Upper lobe of left lung (tissue), 6 donors: ENCODE measurements around the gene FCHO2. TPM values are rescaled to one million over a fixed set of nuclear protein-coding genes. Genes with fewer than 3 reads are reported as not detected.
A peak's percentile ranks its signal among the peaks of the same experiment; 100 is the strongest.
"Not testable (repeated sequence)": the region's sequence is repeated elsewhere in the genome, so short reads cannot be mapped to it uniquely, and the experiment has no call there.

Experiments
- ATAC-seq, 2 donors: fragments of 200-7000 bp; cut with Tn5 transposase; one replicate each; pipeline ENCODE4 v1.9.1; 2022; ENCODE audit warnings: mild to moderate bottlenecking in 2 of 2, moderate library complexity in 2 of 2; ENCODE audit not compliant: low FRiP score in 2 of 2
- DNase-seq, 2 donors: peaks; one replicate each; pipeline ENCODE4 v3.0.0-alpha.2; 2019 to 2020
- H3K27ac ChIP-seq, 4 donors: fragments of 200-600 bp; sonication (generic); one replicate each; pipeline ENCODE4 v1.5.1; 2016 to 2019
- H3K27me3 ChIP-seq, 4 donors: fragments of 200-600 bp; sonication (generic); one replicate each; pipeline ENCODE4 v1.5.1; 2017 to 2019
- H3K36me3 ChIP-seq, 4 donors: fragments of 200-600 bp; sonication (generic); one replicate each; pipeline ENCODE4 v1.5.1; 2016 to 2019
- H3K4me1 ChIP-seq, 4 donors: fragments of 200-600 bp; sonication (generic); one replicate each; pipeline ENCODE4 v1.5.1; 2018 to 2019
- H3K4me3 ChIP-seq, 4 donors: fragments of 200-600 bp; sonication (generic); one replicate each; pipeline ENCODE4 v1.5.1; 2017 to 2019; ENCODE audit warnings: mild to moderate bottlenecking in 2 of 4, moderate library complexity in 1 of 4
- H3K9me3 ChIP-seq, 4 donors: fragments of 200-600 bp; sonication (generic); one replicate each; pipeline ENCODE4 v1.5.1; 2018 to 2019
- EP300 ChIP-seq, 4 donors: sonication (generic); formaldehyde crosslinking; IDR thresholded peaks; one replicate each; pipeline ENCODE4 v1.5.1; 2017; ENCODE audit warnings: antibody characterized with exemption in 4 of 4, control low read depth in 2 of 4
- POLR2A ChIP-seq, 4 donors: fragments of 450-650 bp; IDR thresholded peaks; one replicate each; pipeline ENCODE4 v1.5.1; 2016 to 2017; ENCODE audit warnings: antibody characterized with exemption in 4 of 4, mild to moderate bottlenecking in 2 of 4
- POLR2AphosphoS5 ChIP-seq, 2 donors: sonication (generic); formaldehyde crosslinking; IDR thresholded peaks; one replicate each; pipeline ENCODE4 v1.5.1; 2017; ENCODE audit warnings: antibody characterized with exemption in 2 of 2
- WGBS, 2 donors: methylation state at CpG; one replicate each; pipeline ENCODE4 v1.1.5; 2017 to 2018; 5-methylcytosine and 5-hydroxymethylcytosine counted together
- total RNA-seq, 6 donors: library from RNA; depleted of rRNA in 4 of 6; stranded (reverse); fragments of >200 nt in 4 of 6; gene quantifications; one replicate each; pipeline versions ENCODE4 v1.1.0 to v1.2.1, GENCODE V29; 2016 to 2021
- TF ChIP-seq, protein P1 (sequence below), 6 experiments: fragments of 450-650 bp in 4 of 6; fragments of 200-600 bp in 2 of 6; sonication (generic) in 2 of 6; IDR thresholded peaks; one replicate each; pipeline ENCODE4 v1.5.1; 2016 to 2019; ENCODE audit warnings: antibody characterized with exemption in 6 of 6
- donor health status: DM: no; HTN: no; CAD: no; lungs with moderate emphysema.
- donor health status: DM: no; HTN: yes; CAD: no; lungs with severe emphysema.

Gene FCHO2
- total RNA-seq, 6 donors from 2014 or later = 37.6 to 99.5 (median 79.7) TPM

DNA sequence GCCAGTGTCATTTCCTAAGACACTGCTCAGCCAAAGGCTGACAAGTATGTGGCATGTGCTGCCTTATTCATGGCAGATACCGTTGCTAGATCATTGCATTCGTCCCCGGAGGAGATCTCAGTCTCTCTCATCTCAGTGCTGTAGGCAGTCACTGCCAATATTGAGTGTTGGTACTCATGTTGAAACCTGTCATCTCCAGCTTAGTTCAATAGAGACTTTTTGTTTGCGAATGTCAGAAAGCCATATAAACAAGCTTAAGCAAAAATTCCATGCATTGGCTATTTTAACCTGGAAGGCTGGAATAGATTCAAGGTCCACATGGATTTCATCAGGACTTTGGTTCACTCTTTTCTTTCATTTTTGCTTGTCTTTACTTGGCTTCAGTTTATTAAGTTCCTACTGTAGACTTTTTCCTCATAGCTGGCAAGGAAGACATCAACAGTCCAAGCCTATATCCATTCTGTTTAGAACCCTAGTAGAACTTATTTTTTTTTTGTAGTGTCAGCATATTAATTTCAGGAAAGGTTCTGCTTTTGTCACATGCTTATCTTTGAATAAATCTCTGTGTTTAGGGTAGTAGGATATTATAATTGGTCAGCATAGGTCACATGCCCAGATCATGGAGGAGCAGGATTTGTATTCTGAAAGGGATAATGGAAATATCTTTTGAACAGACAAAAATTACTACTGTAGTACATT lies 66.8 kb downstream of the FCHO2 start:
- Histone ChIP-seq H3K27me3 (no peaks in the 10 kb centered on the region), H3K36me3 (peaks cover 16 to 67% (median 23%) of the 10 kb centered on the region in 4 donors), H3K9me3 (no peaks in the 10 kb centered on the region), H3K4me1 (no peaks in the 10 kb centered on the region), H3K4me3 (no peak overlapping the region), H3K27ac (no peak overlapping the region)
- ATAC-seq (no peak), DNase-seq (no peak)
- TF ChIP-seq, protein P1, sequence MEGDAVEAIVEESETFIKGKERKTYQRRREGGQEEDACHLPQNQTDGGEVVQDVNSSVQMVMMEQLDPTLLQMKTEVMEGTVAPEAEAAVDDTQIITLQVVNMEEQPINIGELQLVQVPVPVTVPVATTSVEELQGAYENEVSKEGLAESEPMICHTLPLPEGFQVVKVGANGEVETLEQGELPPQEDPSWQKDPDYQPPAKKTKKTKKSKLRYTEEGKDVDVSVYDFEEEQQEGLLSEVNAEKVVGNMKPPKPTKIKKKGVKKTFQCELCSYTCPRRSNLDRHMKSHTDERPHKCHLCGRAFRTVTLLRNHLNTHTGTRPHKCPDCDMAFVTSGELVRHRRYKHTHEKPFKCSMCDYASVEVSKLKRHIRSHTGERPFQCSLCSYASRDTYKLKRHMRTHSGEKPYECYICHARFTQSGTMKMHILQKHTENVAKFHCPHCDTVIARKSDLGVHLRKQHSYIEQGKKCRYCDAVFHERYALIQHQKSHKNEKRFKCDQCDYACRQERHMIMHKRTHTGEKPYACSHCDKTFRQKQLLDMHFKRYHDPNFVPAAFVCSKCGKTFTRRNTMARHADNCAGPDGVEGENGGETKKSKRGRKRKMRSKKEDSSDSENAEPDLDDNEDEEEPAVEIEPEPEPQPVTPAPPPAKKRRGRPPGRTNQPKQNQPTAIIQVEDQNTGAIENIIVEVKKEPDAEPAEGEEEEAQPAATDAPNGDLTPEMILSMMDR (IDR thresholded peaks at IDR 0.05) = no peak
- TF ChIP-seq EP300 (IDR thresholded peaks at IDR 0.05) = no peak
- no peak for TF ChIP-seq POLR2A (IDR thresholded peaks at IDR 0.05)
- no peak for TF ChIP-seq POLR2AphosphoS5 (IDR thresholded peaks at IDR 0.05)
- WGBS, 2 donors = 78 to 84% methylated on average over 4 of the region's 4 CpGs

DNA sequence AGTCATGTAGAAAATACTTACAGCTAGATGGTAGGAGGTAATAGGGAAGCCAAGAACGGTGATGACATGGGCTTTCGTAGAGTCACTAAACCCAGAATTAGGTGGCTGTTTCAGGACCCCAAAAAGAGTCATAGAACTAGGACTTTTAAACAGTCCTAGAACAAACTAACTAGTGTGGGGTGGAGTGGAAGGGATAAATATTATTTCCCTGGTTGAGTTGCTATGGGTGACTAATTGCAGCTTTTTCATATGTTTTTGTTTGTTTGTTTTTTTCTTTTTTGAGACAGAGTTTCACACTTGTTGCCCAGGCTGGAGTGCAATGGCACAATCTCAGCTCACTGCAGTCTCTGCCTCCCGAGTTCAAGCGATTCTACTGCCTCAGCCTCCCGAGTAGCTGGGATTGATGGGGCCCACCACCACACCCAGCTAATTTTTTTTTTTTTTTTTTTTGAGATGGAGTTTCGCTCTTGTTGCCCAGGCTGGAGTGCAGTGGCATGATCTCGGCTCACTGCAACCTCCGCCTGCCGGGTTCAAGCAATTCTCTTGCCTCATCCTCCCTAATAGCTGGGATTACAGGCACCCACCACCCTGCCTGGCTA lies 69.2 kb downstream of the FCHO2 start:
- H3K27ac ChIP-seq, ATAC-seq, H3K27me3 ChIP-seq, DNase-seq, H3K9me3 ChIP-seq, H3K4me3 ChIP-seq, H3K4me1 ChIP-seq: not testable (repeated sequence)
- peaks cover 12 to 46% (median 20%) of the 10 kb centered on the region in 4 donors for H3K36me3 ChIP-seq
- WGBS, 2 donors = 96 to 99% methylated on average over 9 of the region's 9 CpGs

DNA sequence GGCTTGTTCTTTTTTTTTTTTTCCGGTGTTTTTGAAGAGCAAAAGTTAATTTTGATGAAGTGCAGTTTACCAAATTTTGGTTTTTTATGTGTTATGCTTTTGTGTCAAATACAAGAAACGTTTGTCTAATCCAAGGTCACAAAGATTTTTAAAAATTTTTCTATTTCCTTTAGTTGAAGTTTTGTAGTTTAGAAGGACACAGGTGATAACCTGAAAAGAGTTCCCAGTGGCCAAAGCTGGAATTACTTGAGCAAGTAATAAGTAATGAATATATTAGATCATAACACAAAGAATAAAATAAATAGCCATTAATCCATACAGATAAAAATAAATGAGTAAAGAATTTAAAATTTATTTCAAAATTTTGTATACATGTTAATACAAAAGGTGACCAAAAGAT lies 71.5 kb downstream of the FCHO2 start:
- Histone ChIP-seq H3K36me3 (peaks cover 11 to 34% (median 12%) of the 10 kb centered on the region in 4 donors), H3K27me3 (no peaks in the 10 kb centered on the region), H3K4me3 (no peak overlapping the region), H3K27ac (no peak overlapping the region), H3K4me1 (no peaks in the 10 kb centered on the region), H3K9me3 (no peaks in the 10 kb centered on the region)
- TF ChIP-seq POLR2A (IDR thresholded peaks at IDR 0.05) = no peak
- TF ChIP-seq, protein P1 (IDR thresholded peaks at IDR 0.05) = peak in 2 of 6 experiments; percentile 18 to 27
- no peak for TF ChIP-seq EP300 (IDR thresholded peaks at IDR 0.05)
- no peak for ATAC-seq
- DNase-seq = no peak
- 85 to 88% methylated on average over 2 of the region's 2 CpGs for WGBS, 2 donors

DNA sequence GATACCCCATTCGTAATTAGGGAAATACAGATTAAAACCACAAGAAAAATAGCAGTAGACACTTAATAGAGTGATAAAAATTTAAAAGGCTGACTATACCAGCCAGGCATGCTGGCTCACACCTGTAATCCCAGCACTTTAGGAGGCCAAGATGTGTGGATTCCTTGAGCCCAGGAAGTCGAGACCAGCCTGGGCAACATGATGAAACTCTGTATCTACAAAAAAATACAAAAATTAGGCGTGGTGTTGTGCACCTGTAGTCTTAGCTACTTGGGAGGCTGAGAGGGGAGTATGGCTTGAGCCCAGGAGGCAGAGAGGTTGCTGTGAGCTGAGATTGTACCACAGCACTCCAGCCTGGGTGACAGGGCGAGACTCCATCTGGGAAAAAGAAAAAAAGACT lies 72.0 kb downstream of the FCHO2 start:
- DNase-seq = no peak
- H3K36me3 ChIP-seq = peaks cover 11 to 34% (median 12%) of the 10 kb centered on the region in 4 donors
- no peaks in the 10 kb centered on the region for H3K4me1 ChIP-seq
- ATAC-seq = no peak
- H3K9me3 ChIP-seq = no peaks in the 10 kb centered on the region
- H3K27me3 ChIP-seq = no peaks in the 10 kb centered on the region
- no peak overlapping the region for H3K27ac ChIP-seq
- H3K4me3 ChIP-seq = no peak overlapping the region
- TF ChIP-seq, protein P1 (IDR thresholded peaks at IDR 0.05) = no peak
- TF ChIP-seq POLR2AphosphoS5 (IDR thresholded peaks at IDR 0.05) (no peak), POLR2A (IDR thresholded peaks at IDR 0.05) (no peak)
- WGBS, 2 donors = 90 to 95% methylated on average over 4 of the region's 4 CpGs

DNA sequence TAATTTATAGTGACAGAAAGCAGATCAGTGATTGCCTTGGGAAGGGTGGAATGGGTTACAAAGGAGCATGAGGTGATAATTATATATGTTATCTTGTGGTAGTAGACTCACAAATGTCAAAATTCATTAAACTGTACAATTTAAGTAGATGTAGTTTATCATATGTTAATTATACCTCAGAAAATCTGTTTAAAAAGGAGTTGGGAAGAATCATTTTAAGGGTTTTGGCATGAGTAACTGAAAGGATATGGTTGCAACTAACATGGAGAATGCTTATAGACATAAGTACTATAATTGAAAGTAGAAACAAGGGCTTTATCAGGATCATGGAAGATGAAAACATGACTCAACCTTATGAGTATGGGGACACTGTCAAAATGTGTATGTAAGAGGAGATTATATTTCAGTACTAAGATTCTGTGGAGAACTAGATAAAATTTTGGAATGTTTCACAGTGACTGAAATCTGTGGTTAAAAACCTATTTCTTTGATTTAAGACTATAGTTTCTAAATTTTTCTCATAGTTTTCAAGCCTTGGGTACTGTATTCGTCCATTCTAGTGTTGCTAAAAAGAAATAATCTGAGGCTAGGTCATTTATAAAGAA lies 73.3 kb downstream of the FCHO2 start:
- no peak overlapping the region for H3K4me3 ChIP-seq
- no peak for DNase-seq
- no peaks in the 10 kb centered on the region for H3K27me3 ChIP-seq

More for the DNA sequence above, 73.3 kb downstream of the FCHO2 start:
- no peaks in the 10 kb centered on the region for H3K9me3 ChIP-seq
- TF ChIP-seq EP300 (IDR thresholded peaks at IDR 0.05) (no peak), POLR2A (IDR thresholded peaks at IDR 0.05) (no peak)
- no peak for ATAC-seq
- peaks cover 11 to 32% (median 12%) of the 10 kb centered on the region in 4 donors for H3K36me3 ChIP-seq
- no peaks in the 10 kb centered on the region for H3K4me1 ChIP-seq
- WGBS, 2 donors = 91 to 100% methylated on average over 1 of the region's 1 CpG
- no peak overlapping the region for H3K27ac ChIP-seq
